GM23248 (cell line): Measurements from ENCODE around the gene FILIP1.

Experiments used
- EZH2 ChIP-seq: fragments of 200-600 bp; sonication (generic); IDR thresholded peaks from 2 replicates; pipeline ENCODE4 v1.6.1; 2018; ENCODE audit warnings: antibody characterized with exemption, mild to moderate bottlenecking; ENCODE audit not compliant: insufficient read depth, poor library complexity, severe bottlenecking
- EZH2phosphoT487 ChIP-seq: fragments of 200-600 bp; sonication (generic); IDR thresholded peaks from 2 replicates; pipeline ENCODE4 v1.6.1; 2018; ENCODE audit warnings: antibody characterized with exemption, moderate library complexity, mild to moderate bottlenecking, low read depth; ENCODE audit not compliant: insufficient read depth

DNA sequence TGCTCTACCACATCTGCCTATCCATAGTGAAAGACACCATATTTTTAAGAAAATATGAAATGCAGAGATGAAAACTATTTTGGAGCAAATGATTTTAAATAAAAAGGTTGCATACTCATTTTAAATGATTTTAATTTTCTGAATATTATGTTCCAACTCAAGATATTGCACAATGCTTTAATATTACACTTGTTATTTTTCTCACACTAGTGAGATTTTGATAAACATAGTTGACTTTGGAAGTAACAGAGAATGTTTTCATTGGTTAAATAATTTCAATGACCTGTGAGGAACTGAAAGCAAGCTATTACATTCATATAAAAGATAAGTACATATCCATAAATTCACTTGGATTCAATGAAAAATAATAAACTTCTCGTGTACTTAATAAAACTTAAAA is 201.9 kb downstream of the FILIP1 start:
- no peak for TF ChIP-seq EZH2
- no peak for TF ChIP-seq EZH2phosphoT487
